Measurements from ENCODE around the gene PTEN.

- TF ChIP-seq CTCF (IDR thresholded peaks at IDR 0.05; ENCODE audit: low read depth, low read length) = no peak
- TF ChIP-seq EZH2phosphoT487 (IDR thresholded peaks at IDR 0.05; ENCODE audit: low read depth) = no peak
These were observed 20.5 kb upstream of the PTEN start for GRCh38 chr10:87842776-87843497.
